GM12878 (cell line): ENCODE data around the gene LSM3. TPM values are rescaled to one million over a fixed set of nuclear protein-coding genes. Genes with fewer than 3 reads are reported as not detected.

Experiments
- ATAC-seq: fragments of 200-7000 bp; cut with Tn5 transposase; 3 replicates; pipeline ENCODE4 v1.9.1; 2020; ENCODE audit warnings: mild to moderate bottlenecking, moderate library complexity
- BruUV-seq: library from RNA; stranded (reverse); fragments of 400-500 nt; replicated peaks from 2 replicates; lab custom pipeline; 2021; lab: Mats Ljungman, UMichigan
- CTCF ChIA-PET: fragments of 300-600 bp; sonication (Branson Sonifier 250); formaldehyde crosslinking; extraction: SDS; loops from one replicate; lab custom pipeline; 2021; ENCODE audit warnings: inconsistent platforms; lab: Yijun Ruan, JAX
- POLR2A ChIA-PET: fragments of 350-600 bp; formaldehyde crosslinking; extraction: SDS; loops from one replicate; lab custom pipeline; 2021; ENCODE audit warnings: inconsistent platforms; lab: Charles Lee
- RAD21 ChIA-PET: fragments of 300-600 bp; sonication (Branson Sonifier 250); formaldehyde crosslinking; loops from one replicate; lab custom pipeline; 2023; ENCODE audit warnings: antibody characterized with exemption; ENCODE audit not compliant: unreplicated experiment; lab: Charles Lee
- SMC1A ChIA-PET: fragments of 300-600 bp; sonication (Branson Sonifier 250); formaldehyde crosslinking; loops from one replicate; lab custom pipeline; 2023; ENCODE audit not compliant: unreplicated experiment, uncharacterized antibody; lab: Charles Lee
- DNase-seq: peaks from one replicate; pipeline ENCODE4 v3.0.0-alpha.2; 2011; ENCODE audit warnings: low read depth, low spot score
- FAIRE-seq: peaks from 3 replicates; lab custom pipeline; 2011; peaks lifted over from hg19 to GRCh38; lab: Jason Lieb, UNC
- H2AFZ ChIP-seq: 2 replicates; pipeline ENCODE4 v1.6.0; 2011; ENCODE audit warnings: low read depth, low read length, control low read depth; ENCODE audit not compliant: control insufficient read depth
- H3K27ac ChIP-seq: 2 replicates; pipeline ENCODE4 v1.5.1; 2011; ENCODE audit warnings: control low read depth; ENCODE audit not compliant: control insufficient read depth, insufficient read depth
- H3K27me3 ChIP-seq, 2 experiments: replicated peaks in 1 of 2; 2 replicates each; pipeline versions ENCODE4 v1.6.0 to v1.6.1; 2011; ENCODE audit warnings: low read length in 1 of 2; ENCODE audit not compliant: control insufficient read depth in 2 of 2, insufficient read depth in 2 of 2
- H3K36me3 ChIP-seq, 2 experiments: 2 replicates each; pipeline ENCODE4 v1.5.1; 2011; ENCODE audit warnings: low read length in 1 of 2; ENCODE audit not compliant: control insufficient read depth in 2 of 2, insufficient read depth in 2 of 2
- H3K4me1 ChIP-seq: 2 replicates; pipeline ENCODE4 v1.6.1; 2011; ENCODE audit warnings: mild to moderate bottlenecking, low read length, moderate library complexity, mixed read lengths; ENCODE audit not compliant: control insufficient read depth, insufficient read depth
- H3K4me2 ChIP-seq: 2 replicates; pipeline ENCODE4 v1.6.0; 2011; ENCODE audit warnings: control low read depth; ENCODE audit not compliant: control insufficient read depth, insufficient read depth
- H3K4me3 ChIP-seq: fragments of 200-600 bp; sonication (generic); 2 replicates; pipeline ENCODE4 v1.5.1; 2016
- H3K79me2 ChIP-seq: 2 replicates; pipeline ENCODE4 v1.6.0; 2011; ENCODE audit warnings: low read length; ENCODE audit not compliant: control insufficient read depth, insufficient read depth
- H3K9ac ChIP-seq: 2 replicates; pipeline ENCODE4 v1.8.0; 2011; ENCODE audit warnings: low read length, control low read depth, mixed read lengths; ENCODE audit not compliant: control insufficient read depth, insufficient read depth
- H3K9me3 ChIP-seq: replicated peaks from 3 replicates; pipeline ENCODE4 v1.5.1; 2011; ENCODE audit warnings: mild to moderate bottlenecking, low read length; ENCODE audit not compliant: control insufficient read depth, insufficient read depth
- H4K20me1 ChIP-seq: 2 replicates; pipeline ENCODE4 v1.6.0; 2011; ENCODE audit not compliant: control insufficient read depth, insufficient read depth
- ASH2L ChIP-seq: fragments of 300-600, 200-600 bp; sonication (generic); IDR thresholded peaks from 2 replicates; pipeline ENCODE4 v1.6.1; 2017; ENCODE audit warnings: low read depth, mild to moderate bottlenecking, borderline replicate concordance
- ATF2 ChIP-seq: IDR thresholded peaks from 2 replicates; pipeline ENCODE4 v1.6.1; 2012; ENCODE audit warnings: low read length, inconsistent platforms
- ATF7 ChIP-seq: fragments of 450-650 bp; IDR thresholded peaks from 2 replicates; pipeline ENCODE4 v1.6.1; 2016; ENCODE audit warnings: low read depth, mild to moderate bottlenecking
- CHD2 ChIP-seq: IDR thresholded peaks from 2 replicates; pipeline ENCODE4 v1.6.1; 2011; ENCODE audit warnings: low read depth, low read length, improper control_type of control experiment, borderline replicate concordance
- CREM ChIP-seq: IDR thresholded peaks from 2 replicates; pipeline ENCODE4 v1.6.1; 2014; ENCODE audit warnings: antibody characterized with exemption, low read depth
- IKZF2 ChIP-seq, 2 experiments: fragments of 450-650 bp; IDR thresholded peaks; 2 replicates each; pipeline ENCODE4 v1.6.1; 2017; ENCODE audit warnings: mild to moderate bottlenecking in 2 of 2, moderate library complexity in 2 of 2
- MLLT1 ChIP-seq: fragments of 450-650 bp; IDR thresholded peaks from 2 replicates; pipeline ENCODE4 v1.6.1; 2016; ENCODE audit warnings: mild to moderate bottlenecking
- MYB ChIP-seq: fragments of 150-350 bp; IDR thresholded peaks from 2 replicates; pipeline ENCODE4 v1.6.1; 2014; ENCODE audit warnings: mild to moderate bottlenecking, low read depth, low read length, borderline replicate concordance
- PAX5 ChIP-seq: IDR thresholded peaks from 2 replicates; pipeline ENCODE4 v1.6.1; 2011; ENCODE audit warnings: low read depth, low read length, borderline replicate concordance
- RCOR1 ChIP-seq: conservative IDR thresholded peaks from 2 replicates; pipeline ENCODE4 v1.6.1; 2012; ENCODE audit warnings: low read depth, low read length, improper control_type of control experiment
- REST ChIP-seq: IDR thresholded peaks from 2 replicates; pipeline ENCODE4 v1.6.1; 2012; ENCODE audit warnings: mild to moderate bottlenecking, low read depth, low read length
- SMAD1 ChIP-seq: fragments of 450-650 bp; IDR thresholded peaks from 2 replicates; pipeline ENCODE4 v1.6.1; 2018; ENCODE audit warnings: mild to moderate bottlenecking, low read depth; ENCODE audit not compliant: partially characterized antibody
- YY1 ChIP-seq: IDR thresholded peaks from 2 replicates; pipeline ENCODE4 v1.6.1; 2011; ENCODE audit warnings: low read depth, mild to moderate bottlenecking, low read length
- ZNF592 ChIP-seq: fragments of 450-650 bp; IDR thresholded peaks from 2 replicates; pipeline ENCODE4 v1.6.1; 2017; ENCODE audit warnings: mild to moderate bottlenecking, moderate library complexity
- WGBS: methylation state at CpG from one replicate; pipeline ENCODE4 v1.1.6; 2016; ENCODE audit warnings: low lambda C conversion rate; ENCODE audit not compliant: insufficient replicate concordance, insufficient coverage; ENCODE audit errors: missing lambda C conversion rate; 5-methylcytosine and 5-hydroxymethylcytosine counted together
- in situ Hi-C: fragments of 300-500 bp; cut with MboI; formaldehyde crosslinking; loops from 9 replicates; pipeline ENCODE4 v1.14.3; 2018; ENCODE audit warnings: mixed read lengths
- intact Hi-C: fragments of 100-400 bp; cut with micrococcal nuclease; formaldehyde crosslinking; loops from one replicate; pipeline ENCODE4 v1.14.2; 2022; ENCODE audit not compliant: unreplicated experiment
- polyA plus RNA-seq, 11 experiments: library from polyadenylated mRNA; depleted of rRNA in 4 of 11; unstranded in 6 of 11; stranded (reverse) in 5 of 11; fragments of >200 nt; fragmentation: Nextera tagmentation in 4 of 11; fragmentation: Illumina TruSeq in 1 of 11; extraction: Ambion mirVana in 4 of 11; extraction: Trizol in 1 of 11; gene quantifications; 1 replicate in 1 of 11; 2 replicates in 10 of 11; pipeline versions ENCODE4 v1.2.1 to v1.2.3, GENCODE V29; 2011 to 2016; ENCODE audit warnings: inconsistent platforms in 2 of 11, missing spikeins in 2 of 11, low read depth in 1 of 11
- total RNA-seq, 4 experiments: library from RNA; depleted of rRNA in 3 of 4; stranded (reverse); fragments of >200 nt in 3 of 4; fragmentation: Illumina TruSeq in 1 of 4; extraction: Trizol in 1 of 4; gene quantifications; 2 replicates each; pipeline versions ENCODE4 v1.2.1 to v1.2.3, GENCODE V29; 2013 to 2021

Gene LSM3
- total and polyA plus RNA-seq, 10 of the 15 experiments (the other 5 are each of a cell fraction or from before 2014, with no cell fraction given) = 15.5 to 111 (median 29.1) TPM

- ATAC-seq (no peak), FAIRE-seq (no peak), DNase-seq (no peak)
- Histone ChIP-seq H3K36me3 (peaks cover 13 to 20% of the 10 kb centered on the region in 2 experiments), H3K9me3 (no peaks in the 10 kb centered on the region), H3K79me2 (no peaks in the 10 kb centered on the region), H3K9ac (no peak overlapping the region), H2AFZ (no peak overlapping the region), H3K4me1 (no peaks in the 10 kb centered on the region), H3K27me3 (no peaks in the 10 kb centered on the region), H3K4me2 (no peak overlapping the region), H3K4me3 (no peak overlapping the region), H4K20me1 (no peaks in the 10 kb centered on the region), H3K27ac (no peak overlapping the region)
- RAD21 ChIA-PET = no interaction called here
- in situ Hi-C loops = no loop called here
- intact Hi-C loops = no loop called here
- POLR2A ChIA-PET = no interaction called here
- 92% methylated on average over 9 of the region's 9 CpGs for WGBS
- SMC1A ChIA-PET = no interaction called here
- BruUV-seq = no TSS peak
- CTCF ChIA-PET = no interaction called here
- TF ChIP-seq CHD2 (no peak), RCOR1 (no peak), ZNF592 (no peak), IKZF2 (IDR thresholded peaks at IDR 0.05) (no peak), ATF2 (no peak), CREM (no peak), MLLT1 (no peak), ATF7 (no peak), SMAD1 (no peak), ASH2L (no peak), YY1 (no peak), REST (no peak), MYB (no peak), PAX5 (no peak)
Measured at GRCh38 chr3:14150491-14151230, 28.0 kb upstream of the LSM3 start.
